Prostate gland (tissue), 2 donors: ENCODE measurements around the gene ALDOC. TPM values are rescaled to one million over a fixed set of nuclear protein-coding genes. Genes with fewer than 3 reads are reported as not detected.

Experiments
- DNase-seq: peaks from one replicate; pipeline ENCODE4 v3.0.0-alpha.2; 2019; ENCODE audit warnings: low spot score
- H3K27ac ChIP-seq, 2 donors: fragments of 200-600 bp; sonication (generic); 2 replicates each; pipeline ENCODE4 v1.5.1; 2017 to 2019
- H3K27me3 ChIP-seq: fragments of 200-600 bp; sonication (generic); replicated peaks from 2 replicates; pipeline ENCODE4 v1.5.1; 2019; ENCODE audit not compliant: insufficient read depth
- H3K36me3 ChIP-seq, 2 donors: fragments of 200-600 bp; sonication (generic); 1 replicate in 1 of 2; 2 replicates in 1 of 2; pipeline versions ENCODE4 v1.5.1 to v1.8.1; 2017 to 2019
- H3K4me1 ChIP-seq: fragments of 200-600 bp; sonication (generic); replicated peaks from 2 replicates; pipeline ENCODE4 v1.5.1; 2019
- H3K4me3 ChIP-seq, 2 donors: fragments of 200-600 bp; sonication (generic); 2 replicates each; pipeline ENCODE4 v1.5.1; 2017 to 2019
- H3K9me3 ChIP-seq: fragments of 200-600 bp; sonication (generic); 2 replicates; pipeline ENCODE4 v1.5.1; 2017
- CTCF ChIP-seq, 4 experiments: fragments of 200-600 bp in 2 of 4; fragments of 450-650 bp in 2 of 4; sonication (generic) in 2 of 4; IDR thresholded peaks; 1 replicate in 3 of 4; 2 replicates in 1 of 4; pipeline ENCODE4 v1.5.1; 2016 to 2019; ENCODE audit warnings: antibody characterized with exemption in 4 of 4, mild to moderate bottlenecking in 2 of 4, moderate library complexity in 2 of 4
- POLR2A ChIP-seq: fragments of 450-650 bp; IDR thresholded peaks from one replicate; pipeline ENCODE4 v1.6.1; 2016; ENCODE audit warnings: antibody characterized with exemption, mild to moderate bottlenecking
- POLR2AphosphoS5 ChIP-seq: sonication (generic); formaldehyde crosslinking; IDR thresholded peaks from one replicate; pipeline ENCODE4 v1.6.1; 2017; ENCODE audit warnings: antibody characterized with exemption
- WGBS: methylation state at CpG from one replicate; pipeline ENCODE4 v1.1.5; 2018; 5-methylcytosine and 5-hydroxymethylcytosine counted together
- intact Hi-C: fragments of 100-400 bp; cut with DNase I; formaldehyde crosslinking; loops from one replicate; pipeline ENCODE4 v1.14.2; 2022
- total RNA-seq, 2 donors: library from RNA; depleted of rRNA; stranded (reverse); fragments of >200 nt; gene quantifications; one replicate each; pipeline ENCODE4 v1.1.0, GENCODE V29; 2016

Gene ALDOC
- total RNA-seq, 2 donors from 2014 or later = 49.5 to 55.0 TPM

- no peaks in the 10 kb centered on the region for H3K9me3 ChIP-seq
- intact Hi-C loops = no loop called here
- 82% methylated on average over 6 of the region's 6 CpGs for WGBS
Measured at GRCh38 chr17:28554565-28554964, 22.1 kb downstream of the ALDOC start.

GRCh38 chr17:28553000-28553505, 23.6 kb downstream of the ALDOC start:
- Histone ChIP-seq H3K27ac (peak overlapping the region in 1 of 2 donors; percentile 68), H3K4me3 (peak overlapping the region; percentile 60 to 93), H3K27me3 (no peaks in the 10 kb centered on the region), H3K9me3 (no peaks in the 10 kb centered on the region), H3K4me1 (no peaks in the 10 kb centered on the region), H3K36me3 (peaks cover 0 to 11% of the 10 kb centered on the region in 2 donors)
- TF ChIP-seq CTCF (IDR thresholded peaks at IDR 0.05) (no peak), POLR2A (no peak), POLR2AphosphoS5 (no peak)
- intact Hi-C loops = no loop called here
- WGBS = 93% methylated on average over 5 of the region's 5 CpGs
- DNase-seq = no peak

More at GRCh38 chr17:28554565-28554964, 22.1 kb downstream of the ALDOC start:
- H3K4me3 ChIP-seq = no peak overlapping the region
- DNase-seq = no peak
- TF ChIP-seq POLR2AphosphoS5 (no peak), POLR2A (no peak), CTCF (IDR thresholded peaks at IDR 0.05) (no peak)
- H3K27ac ChIP-seq = no peak overlapping the region
- peaks cover 6 to 12% of the 10 kb centered on the region in 2 donors for H3K36me3 ChIP-seq
- H3K4me1 ChIP-seq = no peaks in the 10 kb centered on the region
- no peaks in the 10 kb centered on the region for H3K27me3 ChIP-seq

- H3K4me3 ChIP-seq = peak within 1 kb of the TSS; percentile 60 to 93
- WGBS = 1% methylated on average over 65 of the region's 67 CpGs
- peak; percentile 73 for DNase-seq
- peak; percentile 81 for TF ChIP-seq POLR2A
- TF ChIP-seq POLR2AphosphoS5 = no peak
- H3K9me3 ChIP-seq = no peaks in the 10 kb centered on the region
- H3K27ac ChIP-seq = peak within 1 kb of the TSS; percentile 37 to 68
- peaks cover 0 to 5% of the 10 kb centered on the region in 2 donors for H3K36me3 ChIP-seq
- no peaks in the 10 kb centered on the region for H3K27me3 ChIP-seq
- intact Hi-C loops = no loop called here
- no peaks in the 10 kb centered on the region for H3K4me1 ChIP-seq
Measured at GRCh38 chr17:28552176-28552999, 24.3 kb downstream of the ALDOC start, which contains the start of gene UNC119. Gene UNC119, minus strand, starts transcription at chr17:28552624. Its CDS starts 67 bp downstream, at chr17:28552557.

GRCh38 chr17:28551421-28552175, 25.1 kb downstream of the ALDOC start:
- TF ChIP-seq POLR2AphosphoS5 = no peak
- no peak for TF ChIP-seq POLR2A
- WGBS = 7% methylated on average over 10 of the region's 10 CpGs
- no peak for DNase-seq
- no peaks in the 10 kb centered on the region for H3K36me3 ChIP-seq
- H3K27me3 ChIP-seq = no peaks in the 10 kb centered on the region
- peak overlapping the region; percentile 37 to 68 for H3K27ac ChIP-seq
- intact Hi-C loops = no loop called here
- no peaks in the 10 kb centered on the region for H3K4me1 ChIP-seq
- no peaks in the 10 kb centered on the region for H3K9me3 ChIP-seq
- H3K4me3 ChIP-seq = peak overlapping the region; percentile 60 to 93

GRCh38 chr17:28550858-28551257, 25.8 kb downstream of the ALDOC start:
- TF ChIP-seq POLR2A (no peak), CTCF (IDR thresholded peaks at IDR 0.05) (no peak), POLR2AphosphoS5 (no peak)
- 91% methylated on average over 1 of the region's 1 CpG for WGBS
- Histone ChIP-seq H3K27me3 (no peaks in the 10 kb centered on the region), H3K4me1 (no peaks in the 10 kb centered on the region), H3K9me3 (no peaks in the 10 kb centered on the region), H3K36me3 (no peaks in the 10 kb centered on the region), H3K4me3 (no peak overlapping the region), H3K27ac (no peak overlapping the region)
- no peak for DNase-seq
- intact Hi-C loops = no loop called here
